ENCODE measurements around the gene KRT1. TPM values are rescaled to one million over a fixed set of nuclear protein-coding genes. Genes with fewer than 3 reads are reported as not detected.

The KRT1 gene
- not detected for total RNA-seq
- not detected for polyA plus RNA-seq

- no peaks in the 10 kb centered on the region for H3K9me3 ChIP-seq
- TF ChIP-seq POLR2AphosphoS5 (IDR thresholded peaks at IDR 0.05) = no peak
- no peak for TF ChIP-seq POLR2A (IDR thresholded peaks at IDR 0.05)
- no peak for TF ChIP-seq EP300 (IDR thresholded peaks at IDR 0.05)
- TF ChIP-seq CTCF (IDR thresholded peaks at IDR 0.05) = no peak
- no peak within 1 kb of the TSS for H3K4me3 ChIP-seq
- H3K36me3 ChIP-seq = no peaks in the 10 kb centered on the region
- DNase-seq = no peak
- no peak within 1 kb of the TSS for H3K27ac ChIP-seq
- WGBS, 2 donors = 37 to 78% methylated on average over 3 of the region's 3 CpGs
- H3K27me3 ChIP-seq = peaks cover 0 to 3% (median 0%) of the 10 kb centered on the region in 3 donors
- intact Hi-C loops (cut with DNase I) = no loop called here
- no peaks in the 10 kb centered on the region for H3K4me1 ChIP-seq
Measured at GRCh38 chr12:52680363-52680762, at the start of gene KRT1. Gene KRT1, minus strand, starts transcription at chr12:52680407. Its CDS starts 59 bp downstream, at chr12:52680348.

GRCh38 chr12:52729147-52729546 lies 48.9 kb upstream of the KRT1 start:
- H3K4me3 ChIP-seq = no peak overlapping the region
- 72 to 84% methylated on average over 10 of the region's 10 CpGs for WGBS, 2 donors
- no peak for TF ChIP-seq POLR2A (IDR thresholded peaks at IDR 0.05)
- TF ChIP-seq POLR2AphosphoS5 (IDR thresholded peaks at IDR 0.05) = no peak
- TF ChIP-seq CTCF (IDR thresholded peaks at IDR 0.05) = no peak
- TF ChIP-seq EP300 (IDR thresholded peaks at IDR 0.05) = no peak
- no peaks in the 10 kb centered on the region for H3K4me1 ChIP-seq
- intact Hi-C loops (cut with DNase I) = no loop called here
- H3K9me3 ChIP-seq = no peaks in the 10 kb centered on the region
- DNase-seq = no peak
- H3K27me3 ChIP-seq = no peaks in the 10 kb centered on the region
- no peak overlapping the region for H3K27ac ChIP-seq
- H3K36me3 ChIP-seq = no peaks in the 10 kb centered on the region

DNA sequence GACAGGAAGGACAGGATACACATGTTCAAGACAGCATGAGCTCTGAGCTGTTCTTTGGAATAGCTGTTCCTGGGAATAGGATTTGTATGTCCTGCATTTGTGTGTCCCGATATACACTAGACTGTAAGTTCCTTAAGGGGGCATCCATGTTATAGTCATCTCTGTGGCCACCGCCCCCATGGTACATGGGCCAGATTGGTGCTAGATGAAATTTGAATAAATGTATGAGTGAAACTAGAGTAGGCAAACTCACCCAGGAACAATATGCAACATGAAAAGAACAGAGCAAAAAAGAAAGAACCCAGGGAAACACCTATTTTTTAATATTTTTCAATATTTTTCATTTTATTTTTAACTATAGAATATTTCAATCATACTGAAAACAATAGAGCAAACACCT lies 48.2 kb upstream of the KRT1 start:
- DNase-seq = no peak
- Histone ChIP-seq H3K4me1 (no peaks in the 10 kb centered on the region), H3K9me3 (no peaks in the 10 kb centered on the region), H3K27me3 (no peaks in the 10 kb centered on the region), H3K4me3 (no peak overlapping the region), H3K36me3 (no peaks in the 10 kb centered on the region), H3K27ac (no peak overlapping the region)
- TF ChIP-seq POLR2AphosphoS5 (IDR thresholded peaks at IDR 0.05) = no peak
- TF ChIP-seq POLR2A (IDR thresholded peaks at IDR 0.05) = no peak
- no peak for TF ChIP-seq CTCF (IDR thresholded peaks at IDR 0.05)
- TF ChIP-seq EP300 (IDR thresholded peaks at IDR 0.05) = no peak
- intact Hi-C loops (cut with DNase I) = no loop called here
- WGBS, 2 donors = 91 to 92% methylated on average over 2 of the region's 2 CpGs

DNA sequence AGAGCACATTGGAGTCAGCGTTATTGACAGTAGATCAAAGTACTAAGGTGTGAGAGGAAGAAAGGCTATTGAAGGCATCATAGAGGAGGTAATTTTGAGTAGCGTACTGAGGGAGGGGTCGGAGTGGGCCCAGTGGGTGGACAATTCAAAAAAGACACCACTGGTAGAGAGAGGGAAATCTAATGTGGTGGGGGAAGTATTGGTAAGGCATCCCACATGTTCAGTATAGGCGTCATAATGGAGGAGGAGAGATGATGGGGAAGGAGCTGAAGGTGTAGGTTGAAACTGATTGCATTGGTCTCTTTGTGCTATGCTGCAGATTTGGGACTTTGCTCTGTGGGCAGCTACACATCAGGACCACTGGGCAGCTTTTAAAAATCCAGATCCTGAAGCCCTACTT lies 46.8 kb upstream of the KRT1 start:
- H3K4me3 ChIP-seq = no peak overlapping the region
- no peak for TF ChIP-seq POLR2AphosphoS5 (IDR thresholded peaks at IDR 0.05)
- TF ChIP-seq CTCF (IDR thresholded peaks at IDR 0.05) = no peak
- TF ChIP-seq POLR2A (IDR thresholded peaks at IDR 0.05) = no peak
- TF ChIP-seq EP300 (IDR thresholded peaks at IDR 0.05) = no peak
- DNase-seq = no peak
- no peaks in the 10 kb centered on the region for H3K4me1 ChIP-seq
- H3K27ac ChIP-seq = no peak overlapping the region
- no peaks in the 10 kb centered on the region for H3K9me3 ChIP-seq
- H3K36me3 ChIP-seq = no peaks in the 10 kb centered on the region
- intact Hi-C loops (cut with DNase I) = no loop called here
- WGBS, 2 donors = 30 to 68% methylated on average over 4 of the region's 4 CpGs
- H3K27me3 ChIP-seq = no peaks in the 10 kb centered on the region

GRCh38 chr12:52726451-52726850 lies 46.2 kb upstream of the KRT1 start:
- H3K27me3 ChIP-seq = no peaks in the 10 kb centered on the region
- TF ChIP-seq CTCF (IDR thresholded peaks at IDR 0.05) (no peak), EP300 (IDR thresholded peaks at IDR 0.05) (no peak), POLR2AphosphoS5 (IDR thresholded peaks at IDR 0.05) (no peak), POLR2A (IDR thresholded peaks at IDR 0.05) (no peak)
- H3K4me1 ChIP-seq = no peaks in the 10 kb centered on the region
- no peak overlapping the region for H3K4me3 ChIP-seq
- no peak overlapping the region for H3K27ac ChIP-seq
- 61 to 73% methylated on average over 2 of the region's 2 CpGs for WGBS, 2 donors
- DNase-seq = no peak
- no peaks in the 10 kb centered on the region for H3K9me3 ChIP-seq
- intact Hi-C loops (cut with DNase I) = no loop called here
- no peaks in the 10 kb centered on the region for H3K36me3 ChIP-seq
